ENCODE data around the gene MPPE1.
"Not testable (repeated sequence)": the region's sequence is repeated elsewhere in the genome, so short reads cannot be mapped to it uniquely, and the experiment has no call there.

MPPE1 gene

GRCh38 chr18:11925800-11926481 lies 17.8 kb upstream of the MPPE1 start:
- DNase-seq = no peak

DNA sequence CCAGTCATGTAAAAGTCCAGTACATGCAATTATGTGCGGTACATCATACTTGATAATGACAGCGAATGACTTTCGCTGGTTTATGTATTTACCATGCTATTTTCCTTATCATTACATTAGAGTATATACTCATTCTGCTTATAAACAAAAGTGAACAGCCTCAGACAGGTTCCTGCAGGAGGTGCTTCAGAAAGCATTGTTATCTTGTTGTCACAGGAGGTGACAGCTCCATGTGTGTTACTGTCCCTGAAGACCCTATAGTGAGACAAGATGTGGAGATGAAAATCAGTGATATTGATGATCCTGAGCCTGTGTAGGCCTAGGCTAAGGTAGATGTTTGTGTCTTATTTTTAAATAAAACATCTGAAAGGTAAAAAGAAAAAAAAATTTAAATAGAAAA lies 15.3 kb upstream of the MPPE1 start:
- no peak for DNase-seq

GRCh38 chr18:11919522-11919921 lies 11.4 kb upstream of the MPPE1 start:
- DNase-seq = not testable (repeated sequence)

DNA sequence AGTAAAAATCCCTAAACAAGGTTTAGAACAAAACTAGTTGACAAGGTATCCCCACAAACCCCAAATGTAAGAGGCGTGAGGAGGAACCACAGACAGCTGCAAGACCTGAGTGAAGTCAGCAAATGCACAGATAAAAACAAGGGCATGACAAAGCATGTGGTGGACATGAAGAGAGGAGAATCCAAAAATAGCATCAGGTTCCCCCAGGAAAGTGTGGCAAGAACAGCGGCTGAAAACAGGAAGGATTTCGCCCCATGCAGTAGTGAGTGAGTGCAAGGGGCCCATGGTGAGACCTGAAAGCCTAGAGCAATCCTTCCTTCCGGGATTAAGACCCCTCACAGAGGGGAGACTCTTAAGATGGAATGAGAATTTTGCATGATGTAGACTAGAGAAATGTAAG lies 8.8 kb upstream of the MPPE1 start:
- DNase-seq = not testable (repeated sequence)

GRCh38 chr18:11909591-11910026 lies 1.5 kb upstream of the MPPE1 start:
- no peak for DNase-seq

- no peak for DNase-seq
Observed at GRCh38 chr18:11909061-11909455, 941 bp upstream of the MPPE1 start.

DNA sequence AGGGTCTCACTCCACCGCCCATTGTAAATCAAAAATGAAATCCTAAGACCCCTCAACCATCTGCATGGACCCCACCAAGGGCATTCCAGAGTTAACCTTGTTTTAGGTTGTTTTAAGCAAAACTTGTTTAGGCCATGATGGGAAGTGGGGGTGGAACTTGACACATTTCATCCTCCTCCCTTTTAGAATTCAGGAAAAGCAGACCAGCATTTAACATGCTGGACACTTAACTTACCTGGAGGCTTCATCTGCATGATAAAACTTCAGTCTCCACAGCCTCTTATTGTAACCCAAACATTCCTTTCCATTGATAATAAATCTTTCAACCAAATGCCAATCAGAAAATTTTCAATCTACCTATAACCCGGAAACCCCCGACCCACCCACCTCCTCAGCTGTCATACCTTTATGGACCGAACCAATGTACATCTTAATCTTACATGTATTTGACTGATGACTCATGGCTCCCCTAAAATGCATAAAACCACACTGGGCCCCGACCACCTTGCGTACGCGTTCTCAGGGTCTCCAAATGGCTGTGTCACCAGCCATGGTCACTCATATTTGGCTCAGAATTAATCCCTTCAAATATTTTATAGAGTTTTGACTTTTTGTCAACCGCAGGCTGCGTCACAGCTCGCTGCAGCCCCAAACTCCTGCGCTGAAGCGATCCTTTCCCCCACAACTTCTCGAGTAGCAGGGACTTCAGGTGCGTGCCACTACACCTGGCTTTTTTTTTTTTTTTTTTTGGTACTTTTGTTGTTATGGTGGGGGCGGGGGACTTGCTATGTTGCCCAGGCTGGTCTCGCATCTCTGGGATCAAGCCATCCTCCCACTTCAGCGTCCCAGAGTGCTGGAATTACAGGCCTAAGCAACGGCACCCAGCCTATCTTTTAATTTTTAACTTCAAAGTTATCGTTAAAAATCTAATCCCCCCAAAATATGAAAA lies 917 bp downstream of the MPPE1 start:
- DNase-seq = no peak

DNA sequence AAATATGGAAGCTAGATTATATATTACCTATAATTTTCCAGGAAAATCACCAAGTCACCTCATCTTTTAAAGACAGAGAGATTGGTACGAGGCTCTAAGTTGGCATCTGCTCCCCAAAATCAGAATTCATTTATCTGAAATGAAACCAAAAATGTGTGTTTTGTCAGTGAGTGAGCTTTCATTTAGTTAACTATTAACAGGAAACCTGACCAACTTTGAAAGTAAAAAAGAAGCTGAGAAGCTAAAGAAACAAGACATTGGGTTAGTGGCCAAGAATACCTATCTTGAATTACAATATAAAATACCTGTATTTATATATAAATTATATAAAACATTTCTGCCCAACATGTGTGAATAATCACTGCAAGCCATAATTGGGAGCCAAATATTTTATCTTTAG lies 1.9 kb downstream of the MPPE1 start:
- no peak for DNase-seq

GRCh38 chr18:11905613-11906012 lies 2.5 kb downstream of the MPPE1 start:
- DNase-seq = no peak

- no peak for DNase-seq
Observed at GRCh38 chr18:11902522-11903292, 5.4 kb downstream of the MPPE1 start.

GRCh38 chr18:11901826-11902438 lies 6.2 kb downstream of the MPPE1 start:
- DNase-seq = no peak

- no peak for DNase-seq
Observed at GRCh38 chr18:11899063-11899462, 9.1 kb downstream of the MPPE1 start.

GRCh38 chr18:11897781-11898180 lies 10.3 kb downstream of the MPPE1 start:
- DNase-seq = no peak

GRCh38 chr18:11892438-11892837 lies 15.7 kb downstream of the MPPE1 start:
- DNase-seq = not testable (repeated sequence)

DNA sequence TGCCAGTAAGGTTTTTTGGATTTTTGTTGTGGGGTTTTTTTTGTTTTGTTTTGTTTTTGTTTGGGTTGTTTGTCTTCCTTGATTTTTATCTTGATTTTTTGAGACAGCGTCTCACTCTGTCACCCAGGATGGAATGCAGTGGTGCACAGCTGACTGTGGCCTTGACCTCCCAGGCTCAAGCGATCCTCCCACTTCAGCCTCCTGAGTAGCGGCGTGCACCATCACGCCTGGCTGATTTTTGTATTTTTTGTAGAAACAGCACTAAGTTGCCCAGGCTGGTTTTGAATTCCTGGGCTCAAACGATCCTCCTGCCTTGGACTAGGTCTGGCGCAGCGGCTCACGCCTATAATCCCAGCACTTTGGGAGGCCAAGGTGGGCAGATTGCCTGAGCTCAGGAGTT lies 16.4 kb downstream of the MPPE1 start:
- no peak for DNase-seq

DNA sequence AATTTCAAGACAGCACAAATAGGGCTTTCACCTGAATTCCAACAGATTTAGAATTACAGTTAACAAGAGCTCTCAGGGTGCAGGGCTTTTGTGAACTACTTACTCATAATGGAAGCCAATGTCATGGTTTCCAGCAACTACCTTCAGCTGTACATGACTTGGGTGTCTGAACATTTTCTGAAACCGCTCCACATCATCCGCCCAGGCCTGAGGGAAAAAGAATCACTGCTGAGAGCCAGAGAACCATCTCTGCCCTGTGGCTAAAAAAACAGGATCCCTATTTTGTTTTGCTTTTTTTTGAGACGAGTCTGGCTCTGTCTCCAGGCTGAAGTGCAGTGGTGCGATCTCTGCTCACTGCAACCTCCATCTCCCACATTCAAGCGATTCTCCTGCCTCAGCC lies 18.8 kb downstream of the MPPE1 start:
- no peak for DNase-seq

GRCh38 chr18:11888726-11889125 lies 19.4 kb downstream of the MPPE1 start:
- no peak for DNase-seq

GRCh38 chr18:11887328-11888128 lies 20.6 kb downstream of the MPPE1 start:
- no peak for DNase-seq

- DNase-seq = no peak
Observed at GRCh38 chr18:11886577-11887110, 21.5 kb downstream of the MPPE1 start.

DNA sequence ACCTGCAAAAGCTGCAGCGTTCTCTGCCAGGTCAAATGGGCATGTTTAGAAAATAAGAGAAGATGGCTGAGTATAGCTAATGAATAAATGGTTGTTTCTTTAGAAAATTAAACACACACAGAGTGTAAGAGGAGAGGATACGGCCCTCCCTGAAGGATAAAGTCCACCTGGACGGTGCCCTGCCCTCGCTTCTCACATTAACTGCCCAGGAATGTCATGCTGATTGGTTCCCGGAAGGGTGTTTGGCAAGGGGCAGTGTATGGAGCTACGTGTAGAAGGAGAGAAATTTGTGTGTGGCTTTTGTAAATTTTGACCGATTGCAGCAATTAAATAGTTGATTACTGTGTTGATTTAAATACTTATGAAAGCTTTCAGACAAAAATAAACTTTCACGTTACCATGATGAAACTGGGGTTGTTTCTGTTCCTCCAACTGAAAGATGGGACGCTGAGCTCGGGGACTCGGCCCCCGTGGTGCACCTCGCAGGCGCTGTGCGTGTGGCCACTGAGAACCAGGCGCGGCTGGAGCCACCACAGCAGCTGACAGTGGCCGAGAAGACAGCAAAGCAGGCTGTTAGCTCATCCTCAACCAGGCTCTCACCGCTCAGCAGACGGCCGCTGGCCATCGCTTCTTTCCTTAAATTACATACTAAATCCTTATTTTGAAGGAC lies 22.7 kb downstream of the MPPE1 start:
- no peak for DNase-seq

GRCh38 chr18:11884396-11885030 lies 23.6 kb downstream of the MPPE1 start:
- no peak for DNase-seq
